ENCODE results near the gene CHAC1. TPM values are rescaled to one million over a fixed set of nuclear protein-coding genes. Genes with fewer than 3 reads are reported as not detected.
A peak's percentile ranks its signal among the peaks of the same experiment; 100 is the strongest.

Gene CHAC1
- total and polyA plus RNA-seq, 2 of the 13 experiments (the other 11 are each of a cell fraction or from before 2014, with no cell fraction given) = 0.44 TPM; not detected in 1

GRCh38 chr15:40932649-40933516, 20.4 kb upstream of the CHAC1 start (continued):
- no peak for TF ChIP-seq KIAA2018 (CRISPR knock-in tag; IDR thresholded peaks at IDR 0.05; ENCODE audit: borderline replicate concordance)
- TF ChIP-seq ZSCAN5A (CRISPR knock-in tag; IDR thresholded peaks at IDR 0.05; ENCODE audit: borderline replicate concordance) = no peak
- TF ChIP-seq ZNF773 (CRISPR knock-in tag; IDR thresholded peaks at IDR 0.05; ENCODE audit: borderline replicate concordance) = no peak
- no peak for TF ChIP-seq NFIB (CRISPR knock-in tag; IDR thresholded peaks at IDR 0.05; ENCODE audit: borderline replicate concordance)
- no peak for TF ChIP-seq ZNF598 (CRISPR knock-in tag; IDR thresholded peaks at IDR 0.05; ENCODE audit: borderline replicate concordance)
- TF ChIP-seq KDM5B (CRISPR knock-in tag; IDR thresholded peaks at IDR 0.05; ENCODE audit: borderline replicate concordance) = peak; percentile 24; the same call in 1 of the 2 replicates
- TF ChIP-seq PHF5A (CRISPR knock-in tag; IDR thresholded peaks at IDR 0.05; ENCODE audit: low read depth, unreplicated experiment) = no peak
- TF ChIP-seq ZNF724P (CRISPR knock-in tag; IDR thresholded peaks at IDR 0.05; ENCODE audit: borderline replicate concordance) = no peak
- TF ChIP-seq MTF2 (CRISPR knock-in tag; IDR thresholded peaks at IDR 0.05; ENCODE audit: borderline replicate concordance) = 0 out of 2 replicates have a peak, but pooled peaks have one; percentile 13
- TF ChIP-seq ZNF138 (CRISPR knock-in tag; IDR thresholded peaks at IDR 0.05; ENCODE audit: low read depth) = no peak
- peak; percentile 31; the same call in 1 of the 2 replicates for TF ChIP-seq ARID4A (CRISPR knock-in tag; IDR thresholded peaks at IDR 0.05; ENCODE audit: borderline replicate concordance)
